Type B pancreatic cell (in vitro differentiated cells): Measurements from ENCODE around the gene SERPINB13. TPM values are rescaled to one million over a fixed set of nuclear protein-coding genes. Genes with fewer than 3 reads are reported as not detected.

ENCODE experiments used
- DNase-seq: peaks from one replicate; pipeline ENCODE4 v3.0.0; 2021; ENCODE audit warnings: mixed read lengths; ENCODE audit not compliant: unreplicated experiment; ENCODE audit errors: extremely low spot score
- H3K27ac Mint-ChIP-seq: 2 replicates; pipeline ENCODE4 v1.8.0; 2021; ENCODE audit warnings: mild to moderate bottlenecking, mixed read lengths
- H3K27me3 Mint-ChIP-seq: 2 replicates; pipeline ENCODE4 v1.8.0; 2021; ENCODE audit warnings: mixed read lengths
- H3K36me3 Mint-ChIP-seq: 2 replicates; pipeline ENCODE4 v1.8.0; 2021; ENCODE audit warnings: mixed read lengths
- H3K4me1 Mint-ChIP-seq: one replicate; pipeline ENCODE4 v1.8.0; 2021; ENCODE audit warnings: mixed read lengths; ENCODE audit not compliant: unreplicated experiment
- H3K4me3 Mint-ChIP-seq: 2 replicates; pipeline ENCODE4 v1.8.0; 2021; ENCODE audit warnings: mild to moderate bottlenecking, mixed read lengths
- H3K9me3 Mint-ChIP-seq: 2 replicates; pipeline ENCODE4 v1.8.0; 2021; ENCODE audit warnings: mixed read lengths
- CTCF ChIP-seq: fragments of 200-600 bp; sonication (generic); conservative IDR thresholded peaks from 2 replicates; pipeline ENCODE4 v1.5.0; 2021; ENCODE audit warnings: antibody characterized with exemption, mild to moderate bottlenecking
- total RNA-seq: library from RNA; stranded (reverse); gene quantifications from 2 replicates; pipeline ENCODE4 v1.2.1, GENCODE V29; 2021; ENCODE audit warnings: low replicate concordance

Gene SERPINB13
- total RNA-seq, 1 donor from 2014 or later = 3.7 TPM

GRCh38 chr18:63646936-63647335 lies 59.8 kb downstream of the SERPINB13 start:
- H3K27me3 Mint-ChIP-seq = peaks cover 11% of the 10 kb centered on the region
- H3K27ac Mint-ChIP-seq = no peak overlapping the region
- H3K4me3 Mint-ChIP-seq = no peak overlapping the region
- no peak for TF ChIP-seq CTCF
- no peaks in the 10 kb centered on the region for H3K4me1 Mint-ChIP-seq
- no peaks in the 10 kb centered on the region for H3K36me3 Mint-ChIP-seq
- no peak for DNase-seq
- H3K9me3 Mint-ChIP-seq = no peaks in the 10 kb centered on the region

GRCh38 chr18:63648241-63648640 lies 61.1 kb downstream of the SERPINB13 start:
- H3K27me3 Mint-ChIP-seq = peaks cover 11% of the 10 kb centered on the region
- DNase-seq = no peak
- H3K4me1 Mint-ChIP-seq = no peaks in the 10 kb centered on the region
- no peak overlapping the region for H3K4me3 Mint-ChIP-seq
- no peaks in the 10 kb centered on the region for H3K36me3 Mint-ChIP-seq
- H3K9me3 Mint-ChIP-seq = no peaks in the 10 kb centered on the region
- H3K27ac Mint-ChIP-seq = no peak overlapping the region
- TF ChIP-seq CTCF = no peak

Other genes with a start within 250 kb of the SERPINB13 start
- 50.2 and 52.7 TPM in 2 replicates for gene KDSR, start 220.1 kb upstream of the SERPINB13 start, total RNA-seq
- gene VPS4B, start 164.9 kb upstream of the SERPINB13 start, total RNA-seq = 57.2 and 119 TPM in 2 replicates
- gene SERPINB5, start 110.4 kb upstream of the SERPINB13 start, total RNA-seq = 1.4 and 7.5 TPM in 2 replicates
- gene SERPINB12, start 45.0 kb upstream of the SERPINB13 start, total RNA-seq = 15.5 and 22.3 TPM in 2 replicates
- 0.17 TPM in 1 of 2 replicates, not detected in the other for gene SERPINB4, start 56.9 kb downstream of the SERPINB13 start, total RNA-seq
- 0.86 and 0.94 TPM in 2 replicates for gene SERPINB3, start 74.5 kb downstream of the SERPINB13 start, total RNA-seq
- 1.3 and 1.4 TPM in 2 replicates for gene SERPINB11, start 115.6 kb downstream of the SERPINB13 start, total RNA-seq
- 15.2 and 78.2 TPM in 2 replicates for gene SERPINB7, start 188.1 kb downstream of the SERPINB13 start, total RNA-seq